HEK293 (cell line): ENCODE measurements around the gene SUN3.
A peak's percentile ranks its signal among the peaks of the same experiment; 100 is the strongest.

Experiments used
- CTCF ChIA-PET: fragments of 350-600 bp; formaldehyde crosslinking; extraction: SDS; loops from one replicate; lab custom pipeline; 2021; ENCODE audit warnings: antibody characterized with exemption; lab: Yijun Ruan, JAX
- POLR2A ChIA-PET: fragments of 300-600 bp; formaldehyde crosslinking; extraction: SDS; loops from one replicate; lab custom pipeline; 2020; ENCODE audit warnings: antibody characterized with exemption, inconsistent platforms; lab: Yijun Ruan, JAX
- H3K27ac ChIP-seq: fragments of 200-500 bp; sonication (Bioruptor generic); 2 replicates; pipeline ENCODE4 v1.5.1; 2014; ENCODE audit warnings: low read depth, low read length, control low read depth, inconsistent platforms; ENCODE audit errors: extremely low read depth
- H3K36me3 ChIP-seq, 2 experiments: fragments of 200-500 bp in 1 of 2; sonication (Bioruptor generic) in 1 of 2; 1 replicate in 1 of 2; 2 replicates in 1 of 2; pipeline ENCODE4 v1.5.1; 2014 to 2017; ENCODE audit warnings: inconsistent platforms in 2 of 2, low read length in 2 of 2; ENCODE audit not compliant: control insufficient read depth in 2 of 2, insufficient read depth in 1 of 2
- H3K4me1 ChIP-seq: fragments of 200-500 bp; sonication (Bioruptor generic); 2 replicates; pipeline ENCODE4 v1.5.1; 2014; ENCODE audit warnings: mild to moderate bottlenecking, low read length, inconsistent platforms; ENCODE audit not compliant: control insufficient read depth, insufficient read depth
- H3K4me3 ChIP-seq: 2 replicates; pipeline ENCODE4 v1.5.1; 2011; ENCODE audit warnings: low read depth, mild to moderate bottlenecking, control low read depth, low read length, moderate library complexity
- H3K9me3 ChIP-seq: fragments of 200-500 bp; sonication (Bioruptor generic); 2 replicates; pipeline ENCODE4 v1.5.1; 2014; ENCODE audit warnings: low read depth, low read length, inconsistent platforms; ENCODE audit not compliant: control insufficient read depth, insufficient read depth
- HIC1 ChIP-seq: fragments of 450-650 bp; formaldehyde crosslinking; IDR thresholded peaks from 2 replicates; pipeline ENCODE4 v1.5.1; 2016; ENCODE audit warnings: missing biosample characterization, missing genetic modification characterization
- KLF8 ChIP-seq: fragments of 450-650 bp; formaldehyde crosslinking; IDR thresholded peaks from 2 replicates; pipeline ENCODE4 v1.5.1; 2016; ENCODE audit warnings: missing biosample characterization, missing genetic modification characterization
- PRDM4 ChIP-seq: fragments of 450-650 bp; formaldehyde crosslinking; IDR thresholded peaks from 2 replicates; pipeline ENCODE4 v1.5.1; 2017; ENCODE audit warnings: missing biosample characterization, missing genetic modification characterization
- SCRT2 ChIP-seq: fragments of 450-650 bp; formaldehyde crosslinking; IDR thresholded peaks from 2 replicates; pipeline ENCODE4 v1.5.1; 2016; ENCODE audit warnings: missing biosample characterization, missing genetic modification characterization
- SP3 ChIP-seq: fragments of 450-650 bp; formaldehyde crosslinking; IDR thresholded peaks from 2 replicates; pipeline ENCODE4 v1.5.1; 2016; ENCODE audit warnings: missing biosample characterization, missing genetic modification characterization
- ZBTB20 ChIP-seq: fragments of 450-650 bp; formaldehyde crosslinking; IDR thresholded peaks from 2 replicates; pipeline ENCODE4 v1.5.1; 2016; ENCODE audit warnings: missing biosample characterization, missing genetic modification characterization
- ZBTB21 ChIP-seq: fragments of 450-650 bp; formaldehyde crosslinking; IDR thresholded peaks from 2 replicates; pipeline ENCODE4 v1.5.1; 2017; ENCODE audit warnings: missing biosample characterization, missing genetic modification characterization
- ZFHX2 ChIP-seq: fragments of 450-650 bp; formaldehyde crosslinking; conservative IDR thresholded peaks from 2 replicates; pipeline ENCODE4 v1.5.1; 2016; ENCODE audit warnings: missing biosample characterization, missing genetic modification characterization
- ZNF16 ChIP-seq: fragments of 450-650 bp; formaldehyde crosslinking; IDR thresholded peaks from 2 replicates; pipeline ENCODE4 v1.5.1; 2016; ENCODE audit warnings: low read depth, missing biosample characterization, missing genetic modification characterization
- ZNF174 ChIP-seq: fragments of 450-650 bp; formaldehyde crosslinking; IDR thresholded peaks from 2 replicates; pipeline ENCODE4 v1.5.0; 2017; ENCODE audit warnings: missing biosample characterization, mild to moderate bottlenecking, missing genetic modification characterization
- ZNF335 ChIP-seq: fragments of 450-650 bp; formaldehyde crosslinking; conservative IDR thresholded peaks from 2 replicates; pipeline ENCODE4 v1.5.1; 2016; ENCODE audit warnings: missing biosample characterization, missing genetic modification characterization
- ZNF449 ChIP-seq: fragments of 450-650 bp; formaldehyde crosslinking; IDR thresholded peaks from 2 replicates; pipeline ENCODE4 v1.5.1; 2017; ENCODE audit warnings: missing biosample characterization, mild to moderate bottlenecking, missing genetic modification characterization, moderate library complexity
- ZNF48 ChIP-seq: fragments of 450-650 bp; formaldehyde crosslinking; IDR thresholded peaks from 2 replicates; pipeline ENCODE4 v1.5.1; 2016; ENCODE audit warnings: missing biosample characterization, missing genetic modification characterization
- ZNF529 ChIP-seq: fragments of 450-650 bp; formaldehyde crosslinking; IDR thresholded peaks from 2 replicates; pipeline ENCODE4 v1.5.1; 2017; ENCODE audit warnings: missing genetic modification characterization, missing biosample characterization; ENCODE audit not compliant: insufficient replicate concordance
- ZNF580 ChIP-seq: fragments of 450-650 bp; formaldehyde crosslinking; IDR thresholded peaks from 2 replicates; pipeline ENCODE4 v1.5.1; 2016; ENCODE audit warnings: missing biosample characterization, missing genetic modification characterization
- ZNF654 ChIP-seq: fragments of 450-650 bp; formaldehyde crosslinking; IDR thresholded peaks from 2 replicates; pipeline ENCODE4 v1.5.1; 2016; ENCODE audit warnings: low read depth, missing biosample characterization, missing genetic modification characterization
- ZNF707 ChIP-seq: fragments of 450-650 bp; formaldehyde crosslinking; IDR thresholded peaks from 2 replicates; pipeline ENCODE4 v1.5.1; 2016; ENCODE audit warnings: missing biosample characterization, missing genetic modification characterization
- ZXDB ChIP-seq: fragments of 450-650 bp; formaldehyde crosslinking; IDR thresholded peaks from 2 replicates; pipeline ENCODE4 v1.5.1; 2016; ENCODE audit warnings: missing biosample characterization, missing genetic modification characterization

SUN3 gene

GRCh38 chr7:47991741-47992311, 37.1 kb downstream of the SUN3 start (continued):
- TF ChIP-seq ZNF449 (tag by site-specific recombination) = peak; percentile 45; the same call in 1 of the 2 replicates
- peak; percentile 36; the same call in 1 of the 2 replicates for TF ChIP-seq ZXDB (tag by site-specific recombination)
- peak; percentile 39; the same call in 1 of the 2 replicates for TF ChIP-seq HIC1 (tag by site-specific recombination)
- peak; percentile 75 for TF ChIP-seq PRDM4 (tag by site-specific recombination)
- TF ChIP-seq SCRT2 = 0 out of 2 replicates have a peak, but pooled peaks have one; percentile 16
- peak; percentile 29 for TF ChIP-seq ZBTB20
- no peak for TF ChIP-seq ZNF529 (tag by site-specific recombination)
- peak; percentile 57 for TF ChIP-seq ZNF654 (tag by site-specific recombination)
- peak; percentile 66 for TF ChIP-seq SP3 (tag by site-specific recombination)
- TF ChIP-seq ZFHX2 (tag by site-specific recombination) = peak; percentile 83
- TF ChIP-seq ZNF707 = no peak
- peak; percentile 38; the same call in 1 of the 2 replicates for TF ChIP-seq ZNF16
- TF ChIP-seq ZNF48 = no peak
- no peak for TF ChIP-seq ZNF174 (tag by site-specific recombination)

- no peak overlapping the region for H3K27ac ChIP-seq
- no peaks in the 10 kb centered on the region for H3K9me3 ChIP-seq
- H3K4me3 ChIP-seq = no peak overlapping the region
- no peaks in the 10 kb centered on the region for H3K4me1 ChIP-seq
- TF ChIP-seq KLF8 (no peak), ZNF580 (no peak), ZNF335 (tag by site-specific recombination) (peak; percentile 76), ZBTB21 (tag by site-specific recombination) (no peak)
- H3K36me3 ChIP-seq = no peaks in the 10 kb centered on the region
- ChIA-PET CTCF (interaction anchor here (0.6 to 4.9 kb wide), 14 partner anchors 9 to 1785 kb away, joined by 3 to 88 read pairs (median 6); no protein-coding TSS in a partner anchor), POLR2A (interaction anchor here (1.3 to 1.5 kb wide), 2 partner anchors 97 to 119 kb away, joined by 11 to 13 read pairs; partner anchors contain the start of gene UPP1)
Measured at GRCh38 chr7:47991270-47991669, 37.6 kb downstream of the SUN3 start.
